Natural killer cell (primary cell): ENCODE data around the gene EPHB6. TPM values are rescaled to one million over a fixed set of nuclear protein-coding genes. Genes with fewer than 3 reads are reported as not detected.

Source experiments
- ATAC-seq, 3 donors: fragments of 150-1000 bp in 2 of 3; fragments of 200-7000 bp in 1 of 3; cut with Tn5 transposase; 1 replicate in 1 of 3; 2 replicates in 2 of 3; pipeline ENCODE4 v1.10.0; 2021; ENCODE audit warnings: mild to moderate bottlenecking in 2 of 3, moderate library complexity in 2 of 3
- DNase-seq, 2 donors: peaks; one replicate each; pipeline versions ENCODE4 v3.0.0 to v3.0.0-alpha.2; 2013 to 2021; ENCODE audit warnings: mixed read lengths in 1 of 2
- H3K27ac ChIP-seq: one replicate; pipeline ENCODE4 v1.5.1; 2013; ENCODE audit warnings: mild to moderate bottlenecking, low read length
- H3K27me3 ChIP-seq: one replicate; pipeline ENCODE4 v1.6.1; 2013; ENCODE audit warnings: low read length; ENCODE audit not compliant: control insufficient read depth, insufficient read depth
- H3K36me3 ChIP-seq: one replicate; pipeline ENCODE4 v1.6.1; 2013; ENCODE audit warnings: low read length; ENCODE audit not compliant: control insufficient read depth, insufficient read depth
- H3K4me1 ChIP-seq: one replicate; pipeline ENCODE4 v1.6.1; 2013; ENCODE audit warnings: low read length; ENCODE audit not compliant: control insufficient read depth, insufficient read depth
- H3K4me3 ChIP-seq: one replicate; pipeline ENCODE4 v1.5.1; 2013; ENCODE audit warnings: low read length
- H3K9me3 ChIP-seq: one replicate; pipeline ENCODE4 v1.6.1; 2013; ENCODE audit warnings: low read length; ENCODE audit not compliant: control insufficient read depth, insufficient read depth
- H3K27ac Mint-ChIP-seq, 2 donors: one replicate each; pipeline ENCODE4 v1.8.0; 2022; ENCODE audit warnings: mild to moderate bottlenecking in 2 of 2, mixed read lengths in 2 of 2, moderate library complexity in 1 of 2
- H3K27me3 Mint-ChIP-seq, 2 donors: one replicate each; pipeline ENCODE4 v1.8.0; 2022; ENCODE audit warnings: low read depth in 2 of 2, mixed read lengths in 2 of 2
- H3K36me3 Mint-ChIP-seq: one replicate; pipeline ENCODE4 v1.8.0; 2022; ENCODE audit warnings: mixed read lengths
- H3K4me1 Mint-ChIP-seq, 2 donors: one replicate each; pipeline ENCODE4 v1.8.0; 2022; ENCODE audit warnings: mixed read lengths in 2 of 2
- H3K4me3 Mint-ChIP-seq: one replicate; pipeline ENCODE4 v1.8.0; 2022; ENCODE audit warnings: mild to moderate bottlenecking, moderate library complexity, mixed read lengths
- H3K9me3 Mint-ChIP-seq, 2 donors: one replicate each; pipeline ENCODE4 v1.8.0; 2022; ENCODE audit warnings: mixed read lengths in 2 of 2
- WGBS: methylation state at CpG from one replicate; pipeline ENCODE4 v1.1.7; 2013; ENCODE audit warnings: missing lambda C conversion rate; ENCODE audit not compliant: insufficient coverage; 5-methylcytosine and 5-hydroxymethylcytosine counted together
- intact Hi-C: fragments of 100-400 bp; cut with micrococcal nuclease; formaldehyde crosslinking; loops from one replicate; pipeline ENCODE4 v1.14.2; 2022
- total RNA-seq, 4 donors: library from RNA; stranded (reverse); fragments of 120-200 nt in 1 of 4; gene quantifications; one replicate each; pipeline versions ENCODE4 v1.2.3 to v1.2.4, GENCODE V29; 2013 to 2022
- TF ChIP-seq, protein P1 (sequence below): fragments of 200-600 bp; IDR thresholded peaks from one replicate; pipeline ENCODE4 v1.8.0; 2022; ENCODE audit warnings: antibody characterized with exemption

The EPHB6 gene
- total RNA-seq, 3 donors from 2014 or later (not counting 1 experiment from before 2014, with no cell fraction given) = 2.3 to 6.8 (median 6.5) TPM

GRCh38 chr7:142879060-142879459 lies 24.2 kb downstream of the EPHB6 start:
- H3K27me3 ChIP-seq = no peaks in the 10 kb centered on the region
- Mint-ChIP-seq H3K27me3 (peaks cover 21 to 22% of the 10 kb centered on the region in 2 donors), H3K9me3 (no peaks in the 10 kb centered on the region), H3K36me3 (no peaks in the 10 kb centered on the region), H3K27ac (no peak overlapping the region), H3K4me3 (no peak overlapping the region), H3K4me1 (no peaks in the 10 kb centered on the region)
- H3K4me3 ChIP-seq = no peak overlapping the region
- no peak for DNase-seq
- no peak overlapping the region for H3K27ac ChIP-seq
- TF ChIP-seq, protein P1, sequence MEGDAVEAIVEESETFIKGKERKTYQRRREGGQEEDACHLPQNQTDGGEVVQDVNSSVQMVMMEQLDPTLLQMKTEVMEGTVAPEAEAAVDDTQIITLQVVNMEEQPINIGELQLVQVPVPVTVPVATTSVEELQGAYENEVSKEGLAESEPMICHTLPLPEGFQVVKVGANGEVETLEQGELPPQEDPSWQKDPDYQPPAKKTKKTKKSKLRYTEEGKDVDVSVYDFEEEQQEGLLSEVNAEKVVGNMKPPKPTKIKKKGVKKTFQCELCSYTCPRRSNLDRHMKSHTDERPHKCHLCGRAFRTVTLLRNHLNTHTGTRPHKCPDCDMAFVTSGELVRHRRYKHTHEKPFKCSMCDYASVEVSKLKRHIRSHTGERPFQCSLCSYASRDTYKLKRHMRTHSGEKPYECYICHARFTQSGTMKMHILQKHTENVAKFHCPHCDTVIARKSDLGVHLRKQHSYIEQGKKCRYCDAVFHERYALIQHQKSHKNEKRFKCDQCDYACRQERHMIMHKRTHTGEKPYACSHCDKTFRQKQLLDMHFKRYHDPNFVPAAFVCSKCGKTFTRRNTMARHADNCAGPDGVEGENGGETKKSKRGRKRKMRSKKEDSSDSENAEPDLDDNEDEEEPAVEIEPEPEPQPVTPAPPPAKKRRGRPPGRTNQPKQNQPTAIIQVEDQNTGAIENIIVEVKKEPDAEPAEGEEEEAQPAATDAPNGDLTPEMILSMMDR = no peak
- intact Hi-C loops = no loop called here
- H3K4me1 ChIP-seq = no peaks in the 10 kb centered on the region
- no peaks in the 10 kb centered on the region for H3K36me3 ChIP-seq
- WGBS = 85% methylated on average over 5 of the region's 5 CpGs
- no peaks in the 10 kb centered on the region for H3K9me3 ChIP-seq
- no peak for ATAC-seq

- Mint-ChIP-seq H3K36me3 (no peaks in the 10 kb centered on the region), H3K27me3 (peaks cover 20 to 22% of the 10 kb centered on the region in 2 donors), H3K27ac (no peak overlapping the region), H3K4me1 (no peaks in the 10 kb centered on the region), H3K4me3 (no peak overlapping the region), H3K9me3 (no peaks in the 10 kb centered on the region)
- Histone ChIP-seq H3K9me3 (no peaks in the 10 kb centered on the region), H3K4me1 (no peaks in the 10 kb centered on the region), H3K27ac (no peak overlapping the region), H3K36me3 (no peaks in the 10 kb centered on the region), H3K4me3 (no peak overlapping the region), H3K27me3 (no peaks in the 10 kb centered on the region)
- TF ChIP-seq, protein P1 = peak; percentile 71
- peak in 1 of 2 donors; percentile 76 for DNase-seq
- 39% methylated on average over 6 of the region's 8 CpGs for WGBS
- ATAC-seq = peak; percentile 54 to 82 (median 70)
- intact Hi-C loops = no loop called here
Observed at GRCh38 chr7:142880876-142881505, 26.1 kb downstream of the EPHB6 start.

DNA sequence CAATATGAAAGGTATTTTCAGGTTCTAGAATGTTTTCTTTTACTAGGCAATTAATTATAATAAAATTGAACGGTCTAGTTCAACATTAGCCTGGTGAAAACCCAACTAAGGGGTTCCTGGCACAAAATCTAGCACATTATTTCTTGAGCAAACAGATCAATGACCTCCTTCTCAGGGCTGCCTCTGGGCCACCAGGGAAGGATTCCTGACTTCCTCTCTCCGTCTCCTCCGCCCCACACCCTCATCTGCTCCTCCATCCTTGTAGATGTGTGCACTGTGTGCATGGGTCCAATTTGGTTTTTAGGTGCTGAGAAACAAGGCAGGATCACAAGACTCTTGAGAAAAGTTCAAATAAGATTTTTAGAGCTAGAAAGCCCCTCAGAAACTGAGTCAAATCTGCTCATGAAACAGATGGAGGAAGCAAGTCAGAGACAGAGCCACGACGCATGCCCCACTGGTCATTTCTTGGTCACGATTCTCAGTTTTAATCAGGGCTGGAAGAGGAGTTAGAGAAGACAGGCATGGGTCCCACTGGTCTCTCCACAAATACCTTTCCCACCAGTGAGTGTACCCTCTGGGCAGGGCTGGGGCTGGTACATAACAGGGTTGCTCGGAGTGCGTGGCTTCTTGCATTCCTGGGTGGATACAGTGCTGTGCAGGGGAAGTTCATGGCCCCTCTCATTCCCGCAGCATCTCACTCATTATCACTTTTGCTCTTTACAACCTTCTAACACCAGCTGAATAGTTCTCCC lies 26.9 kb downstream of the EPHB6 start:
- Histone ChIP-seq H3K4me3 (no peak overlapping the region), H3K36me3 (no peaks in the 10 kb centered on the region), H3K27ac (no peak overlapping the region), H3K4me1 (no peaks in the 10 kb centered on the region), H3K27me3 (no peaks in the 10 kb centered on the region), H3K9me3 (no peaks in the 10 kb centered on the region)
- H3K27me3 Mint-ChIP-seq = peaks cover 19 to 22% of the 10 kb centered on the region in 2 donors
- TF ChIP-seq, protein P1 = no peak
- intact Hi-C loops = no loop called here
- H3K9me3 Mint-ChIP-seq = no peaks in the 10 kb centered on the region
- no peaks in the 10 kb centered on the region for H3K4me1 Mint-ChIP-seq
- DNase-seq (no peak), ATAC-seq (no peak)
- H3K4me3 Mint-ChIP-seq = no peak overlapping the region
- H3K27ac Mint-ChIP-seq = no peak overlapping the region
- H3K36me3 Mint-ChIP-seq = no peaks in the 10 kb centered on the region
- WGBS = 72% methylated on average over 9 of the region's 9 CpGs
